Peyer's patch (tissue), 4 donors: ENCODE results near the gene DIP2B. TPM values are rescaled to one million over a fixed set of nuclear protein-coding genes. Genes with fewer than 3 reads are reported as not detected.

Source experiments
- DNase-seq, 3 donors: peaks; one replicate each; pipeline ENCODE4 v3.0.0-alpha.2; 2017 to 2019
- H3K27ac ChIP-seq, 4 donors: fragments of 200-600 bp; sonication (generic); one replicate each; pipeline ENCODE4 v1.5.1; 2016 to 2019
- H3K27me3 ChIP-seq, 2 donors: fragments of 200-600 bp; sonication (generic); one replicate each; pipeline ENCODE4 v1.5.1; 2019
- H3K36me3 ChIP-seq, 3 donors: fragments of 200-600 bp; sonication (generic); one replicate each; pipeline ENCODE4 v1.5.1; 2016 to 2019
- H3K4me1 ChIP-seq, 4 donors: fragments of 200-600 bp; sonication (generic); one replicate each; pipeline ENCODE4 v1.5.1; 2016 to 2019
- H3K4me3 ChIP-seq, 4 donors: fragments of 200-600 bp; sonication (generic); 1 replicate in 3 of 4; 2 replicates in 1 of 4; pipeline ENCODE4 v1.5.1; 2016 to 2019; ENCODE audit warnings: mild to moderate bottlenecking in 1 of 4
- H3K9me3 ChIP-seq, 4 donors: fragments of 200-600 bp; sonication (generic); one replicate each; pipeline ENCODE4 v1.5.1; 2016 to 2019; ENCODE audit warnings: mild to moderate bottlenecking in 1 of 4
- CTCF ChIP-seq, 6 experiments: fragments of 450-650 bp in 4 of 6; fragments of 200-600 bp in 2 of 6; sonication (generic) in 1 of 6; IDR thresholded peaks; one replicate each; pipeline ENCODE4 v1.5.1; 2017 to 2019; ENCODE audit warnings: antibody characterized with exemption in 6 of 6, mild to moderate bottlenecking in 3 of 6, moderate library complexity in 1 of 6
- POLR2A ChIP-seq, 2 donors: fragments of 450-650 bp; IDR thresholded peaks; one replicate each; pipeline ENCODE4 v1.5.1; 2017; ENCODE audit warnings: antibody characterized with exemption in 2 of 2, mild to moderate bottlenecking in 2 of 2, moderate library complexity in 2 of 2
- total RNA-seq, 4 donors: library from RNA; depleted of rRNA; stranded (reverse); fragments of >200 nt; gene quantifications; one replicate each; pipeline ENCODE4 v1.1.0, GENCODE V29; 2016

DIP2B gene
- total RNA-seq, 4 donors from 2014 or later, result 28.0 to 73.4 (median 42.5) TPM

- Histone ChIP-seq H3K4me3 (no peak overlapping the region), H3K27ac (no peak overlapping the region), H3K36me3 (peaks cover 0 to 17% (median 0%) of the 10 kb centered on the region in 3 donors), H3K9me3 (no peaks in the 10 kb centered on the region), H3K27me3 (no peaks in the 10 kb centered on the region), H3K4me1 (no peaks in the 10 kb centered on the region)
- TF ChIP-seq POLR2A (IDR thresholded peaks at IDR 0.05), result no peak
- no peak for TF ChIP-seq CTCF (IDR thresholded peaks at IDR 0.05)
- DNase-seq, result no peak
These were observed 245.6 kb downstream of the DIP2B start for GRCh38 chr12:50750366-50750765.

- H3K27me3 ChIP-seq, result no peaks in the 10 kb centered on the region
These were observed 247.3 kb downstream of the DIP2B start for GRCh38 chr12:50751948-50752721.

GRCh38 chr12:50753232-50753769, 248.5 kb downstream of the DIP2B start:
- Histone ChIP-seq H3K4me3 (no peak overlapping the region), H3K27ac (no peak overlapping the region), H3K4me1 (no peaks in the 10 kb centered on the region), H3K36me3 (no peaks in the 10 kb centered on the region), H3K27me3 (no peaks in the 10 kb centered on the region), H3K9me3 (no peaks in the 10 kb centered on the region)
- DNase-seq, result no peak
- no peak for TF ChIP-seq CTCF (IDR thresholded peaks at IDR 0.05)
- TF ChIP-seq POLR2A (IDR thresholded peaks at IDR 0.05), result no peak

More at GRCh38 chr12:50751948-50752721, 247.3 kb downstream of the DIP2B start:
- H3K4me1 ChIP-seq, result no peaks in the 10 kb centered on the region
- no peak for TF ChIP-seq CTCF (IDR thresholded peaks at IDR 0.05)
- no peak for TF ChIP-seq POLR2A (IDR thresholded peaks at IDR 0.05)
- no peak overlapping the region for H3K27ac ChIP-seq
- no peak for DNase-seq
- H3K9me3 ChIP-seq, result no peaks in the 10 kb centered on the region
- peaks cover 0 to 10% (median 0%) of the 10 kb centered on the region in 3 donors for H3K36me3 ChIP-seq
- H3K4me3 ChIP-seq, result no peak overlapping the region

- Histone ChIP-seq H3K27ac (peak within 1 kb of the TSS; percentile 94 to 100 (median 96)), H3K36me3 (no peaks in the 10 kb centered on the region), H3K9me3 (no peaks in the 10 kb centered on the region), H3K4me3 (peak within 1 kb of the TSS; percentile 81 to 97 (median 88)), H3K4me1 (peaks cover 0 to 15% (median 8%) of the 10 kb centered on the region in 4 donors), H3K27me3 (no peaks in the 10 kb centered on the region)
- TF ChIP-seq CTCF (IDR thresholded peaks at IDR 0.05) (no peak), POLR2A (IDR thresholded peaks at IDR 0.05) (peak; percentile 71 to 83)
- peak; percentile 85 to 96 (median 94) for DNase-seq
These were observed 259.0 kb downstream of the DIP2B start, which contains the start of gene ATF1 for GRCh38 chr12:50763639-50764285. ATF1 (plus strand) TSS chr12:50764101; CDS start chr12:50780146, 16,045 bp downstream.

- no peaks in the 10 kb centered on the region for H3K27me3 ChIP-seq
- H3K9me3 ChIP-seq, result no peaks in the 10 kb centered on the region
- TF ChIP-seq POLR2A (IDR thresholded peaks at IDR 0.05) (no peak), CTCF (IDR thresholded peaks at IDR 0.05) (no peak)
- peak overlapping the region; percentile 94 to 100 (median 96) for H3K27ac ChIP-seq
- peaks cover 0 to 15% (median 11%) of the 10 kb centered on the region in 4 donors for H3K4me1 ChIP-seq
- peak in 2 of 3 donors; percentile 39 to 86 for DNase-seq
- peak overlapping the region; percentile 81 to 97 (median 88) for H3K4me3 ChIP-seq
- H3K36me3 ChIP-seq, result no peaks in the 10 kb centered on the region
These were observed 259.7 kb downstream of the DIP2B start for GRCh38 chr12:50764286-50765094.
